AG04450 (cell line): ENCODE measurements around the gene ULK4. TPM values are rescaled to one million over a fixed set of nuclear protein-coding genes. Genes with fewer than 3 reads are reported as not detected.

ENCODE experiments used
- CTCF ChIA-PET: fragments of 300-600, 350-600 bp; formaldehyde crosslinking; extraction: SDS; loops from one replicate; lab custom pipeline; 2022; ENCODE audit warnings: antibody characterized with exemption, inconsistent platforms; lab: Charles Lee
- POLR2A ChIA-PET: fragments of 350-600 bp; formaldehyde crosslinking; extraction: SDS; loops from one replicate; lab custom pipeline; 2021; ENCODE audit warnings: antibody characterized with exemption, inconsistent platforms; lab: Yijun Ruan, JAX
- DNase-seq: peaks from one replicate; pipeline ENCODE4 v3.0.0-alpha.2; 2011; ENCODE audit warnings: low read depth, low spot score
- H3K27ac ChIP-seq: one replicate; pipeline ENCODE4 v1.5.1; 2012; ENCODE audit warnings: low read depth, low read length, control low read depth
- H3K27me3 ChIP-seq: one replicate; pipeline ENCODE4 v1.6.0; 2012; ENCODE audit warnings: low read length; ENCODE audit not compliant: control insufficient read depth, insufficient read depth
- H3K4me3 ChIP-seq: 2 replicates; pipeline ENCODE4 v1.5.1; 2011; ENCODE audit warnings: mild to moderate bottlenecking, low read depth, low read length, control low read depth
- H3K9me3 ChIP-seq: 2 replicates; pipeline ENCODE4 v1.5.1; 2012; ENCODE audit warnings: low read length; ENCODE audit not compliant: control insufficient read depth, insufficient read depth
- polyA plus RNA-seq: library from polyadenylated mRNA; depleted of rRNA; stranded (reverse); fragments of >200 nt; gene quantifications from 2 replicates; pipeline ENCODE4 v1.2.3, GENCODE V29; 2011
- TF ChIP-seq, protein P1 (sequence below): IDR thresholded peaks from 2 replicates; pipeline ENCODE4 v1.5.1; 2011; ENCODE audit warnings: low read depth, low read length, control low read depth, inconsistent platforms

The ULK4 gene
- polyA plus RNA-seq, 1 experiment: 3.7 TPM

DNA sequence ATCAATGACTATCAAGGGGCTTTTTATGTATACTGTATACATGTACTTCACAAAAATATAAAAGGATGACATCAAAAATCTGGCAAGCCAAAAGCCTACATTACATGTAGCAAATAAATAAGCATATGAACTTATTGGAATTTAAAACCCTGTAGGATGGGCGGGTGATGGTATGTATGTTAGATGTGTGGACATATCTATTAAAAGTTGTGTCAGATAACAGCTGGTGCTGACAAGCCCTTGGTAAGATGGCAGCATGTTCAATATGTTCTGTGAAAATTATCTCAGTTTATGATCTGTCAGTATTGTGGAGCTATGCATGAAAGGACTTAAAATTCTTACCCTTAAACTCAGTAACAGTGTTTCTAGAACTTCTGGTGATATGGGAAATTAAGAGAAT is 742.5 kb downstream of the ULK4 start:
- H3K27ac ChIP-seq: no peak overlapping the region
- TF ChIP-seq, protein P1, sequence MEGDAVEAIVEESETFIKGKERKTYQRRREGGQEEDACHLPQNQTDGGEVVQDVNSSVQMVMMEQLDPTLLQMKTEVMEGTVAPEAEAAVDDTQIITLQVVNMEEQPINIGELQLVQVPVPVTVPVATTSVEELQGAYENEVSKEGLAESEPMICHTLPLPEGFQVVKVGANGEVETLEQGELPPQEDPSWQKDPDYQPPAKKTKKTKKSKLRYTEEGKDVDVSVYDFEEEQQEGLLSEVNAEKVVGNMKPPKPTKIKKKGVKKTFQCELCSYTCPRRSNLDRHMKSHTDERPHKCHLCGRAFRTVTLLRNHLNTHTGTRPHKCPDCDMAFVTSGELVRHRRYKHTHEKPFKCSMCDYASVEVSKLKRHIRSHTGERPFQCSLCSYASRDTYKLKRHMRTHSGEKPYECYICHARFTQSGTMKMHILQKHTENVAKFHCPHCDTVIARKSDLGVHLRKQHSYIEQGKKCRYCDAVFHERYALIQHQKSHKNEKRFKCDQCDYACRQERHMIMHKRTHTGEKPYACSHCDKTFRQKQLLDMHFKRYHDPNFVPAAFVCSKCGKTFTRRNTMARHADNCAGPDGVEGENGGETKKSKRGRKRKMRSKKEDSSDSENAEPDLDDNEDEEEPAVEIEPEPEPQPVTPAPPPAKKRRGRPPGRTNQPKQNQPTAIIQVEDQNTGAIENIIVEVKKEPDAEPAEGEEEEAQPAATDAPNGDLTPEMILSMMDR: no peak
- CTCF ChIA-PET: interaction anchor here (0.7 to 1.5 kb wide), 2 partner anchors 12 to 16 kb away, joined by 3 to 11 read pairs; no protein-coding TSS in a partner anchor
- POLR2A ChIA-PET: no interaction called here
- no peak for DNase-seq
- no peaks in the 10 kb centered on the region for H3K27me3 ChIP-seq
- no peak overlapping the region for H3K4me3 ChIP-seq
- no peaks in the 10 kb centered on the region for H3K9me3 ChIP-seq

DNA sequence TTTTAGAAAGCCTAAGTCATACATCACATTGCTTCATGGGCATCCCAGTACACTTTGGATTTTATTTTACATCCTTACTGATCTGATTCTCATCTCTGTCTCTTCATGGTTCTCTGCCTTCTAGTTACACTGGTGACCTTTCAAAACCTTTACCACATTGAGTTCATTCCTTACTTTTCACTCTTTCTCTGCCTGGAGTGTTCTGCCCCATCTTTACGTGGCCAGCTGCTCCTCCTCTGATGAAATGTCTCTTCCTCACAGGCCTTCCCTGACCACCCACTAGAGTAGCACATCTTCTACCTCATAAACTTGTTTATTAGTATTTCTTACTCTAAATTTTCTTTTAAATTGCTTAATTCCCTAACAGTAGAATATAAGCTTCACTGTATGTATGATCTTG is 744.9 kb downstream of the ULK4 start:
- POLR2A ChIA-PET: no interaction called here
- CTCF ChIA-PET: interaction anchor here (2.2 kb wide), 1 partner anchor 14 kb away, joined by 5 read pairs; no protein-coding TSS in a partner anchor

DNA sequence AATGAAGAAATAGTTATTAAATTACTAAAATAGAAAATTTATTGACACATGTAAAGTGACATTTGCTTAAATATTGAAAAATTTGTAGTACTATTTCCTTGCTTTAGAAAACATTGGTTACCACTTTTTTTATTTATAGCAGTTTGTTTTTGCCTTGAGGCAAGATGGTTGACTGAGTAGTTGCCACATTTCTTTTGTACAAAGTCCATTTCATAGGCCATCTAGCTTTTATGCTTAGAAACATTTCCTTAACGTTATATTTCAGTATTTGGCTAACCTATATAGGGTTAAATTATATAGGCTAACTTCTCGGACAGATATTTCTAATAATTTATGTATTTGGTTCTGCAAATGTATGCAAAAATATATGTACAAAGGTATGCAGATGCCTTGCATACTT is 745.5 kb downstream of the ULK4 start:
- TF ChIP-seq, protein P1: no peak
- no peaks in the 10 kb centered on the region for H3K9me3 ChIP-seq
- DNase-seq: no peak
- no peaks in the 10 kb centered on the region for H3K27me3 ChIP-seq
- POLR2A ChIA-PET: no interaction called here
- H3K27ac ChIP-seq: no peak overlapping the region
- CTCF ChIA-PET: interaction anchor here (2.2 kb wide), 1 partner anchor 14 kb away, joined by 5 read pairs; no protein-coding TSS in a partner anchor
- no peak overlapping the region for H3K4me3 ChIP-seq

More for the DNA sequence above, 744.9 kb downstream of the ULK4 start:
- Histone ChIP-seq H3K9me3 (no peaks in the 10 kb centered on the region), H3K27me3 (no peaks in the 10 kb centered on the region), H3K27ac (no peak overlapping the region), H3K4me3 (no peak overlapping the region)
- TF ChIP-seq, protein P1: no peak
- DNase-seq: no peak

DNA sequence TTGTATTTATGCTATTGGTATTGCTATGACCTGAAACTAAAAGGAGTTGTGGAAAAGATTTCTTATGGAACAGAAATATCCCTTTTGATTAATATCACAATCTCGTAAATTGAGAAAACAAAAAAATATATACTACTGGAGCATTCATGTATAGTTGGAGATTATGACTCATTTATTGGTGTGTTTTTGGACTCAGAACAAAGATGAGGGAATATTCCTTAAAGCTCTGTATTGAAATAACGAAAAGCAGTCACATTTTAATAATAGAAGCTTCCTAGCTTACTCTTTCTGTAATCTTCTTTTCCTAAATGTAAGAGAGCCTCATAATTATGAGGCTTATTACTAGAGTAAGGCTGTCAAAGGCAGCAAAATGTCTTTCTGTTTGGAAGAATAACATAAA is 748.3 kb downstream of the ULK4 start:
- Histone ChIP-seq H3K4me3 (no peak overlapping the region), H3K27ac (no peak overlapping the region), H3K27me3 (no peaks in the 10 kb centered on the region), H3K9me3 (no peaks in the 10 kb centered on the region)
- TF ChIP-seq, protein P1: no peak
- DNase-seq: no peak
- CTCF ChIA-PET: interaction anchor here (1.6 kb wide), 1 partner anchor 629 kb away, joined by 3 read pairs; no protein-coding TSS in a partner anchor
- POLR2A ChIA-PET: interaction anchor here (1.6 kb wide), 1 partner anchor 13 kb away, joined by 4 read pairs; no protein-coding TSS in a partner anchor

DNA sequence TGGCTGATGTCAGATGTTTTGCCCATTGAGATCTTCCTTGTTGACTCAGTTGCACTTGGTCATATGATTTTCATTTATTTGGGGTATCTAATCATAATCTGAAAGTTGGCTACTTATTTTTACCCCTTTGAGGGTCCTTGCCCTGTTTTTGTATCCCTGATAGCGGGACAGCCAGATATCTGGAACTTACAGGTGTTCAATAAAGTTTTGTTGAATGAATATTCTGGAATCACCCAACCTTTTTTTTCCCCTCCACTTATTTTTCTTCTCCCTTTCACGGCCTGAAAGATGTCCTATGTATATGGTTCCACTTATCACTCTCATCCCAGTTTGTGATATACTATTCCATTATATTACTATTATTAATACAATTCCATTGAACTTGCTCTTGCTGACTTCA is 749.8 kb downstream of the ULK4 start:
- Histone ChIP-seq H3K27me3 (no peaks in the 10 kb centered on the region), H3K27ac (no peak overlapping the region), H3K9me3 (no peaks in the 10 kb centered on the region), H3K4me3 (no peak overlapping the region)
- TF ChIP-seq, protein P1: no peak
- DNase-seq: no peak
- CTCF ChIA-PET: interaction anchor here (1.6 kb wide), 1 partner anchor 628 kb away, joined by 3 read pairs; no protein-coding TSS in a partner anchor
- POLR2A ChIA-PET: no interaction called here
